A673 (cell line): ENCODE measurements around the gene PLA2G2E. TPM values are rescaled to one million over a fixed set of nuclear protein-coding genes. Genes with fewer than 3 reads are reported as not detected.

Source experiments
- Bru-seq: library from RNA; stranded (reverse); fragments of 400-500 nt; gene quantifications from one replicate; lab custom pipeline; 2021; lab: Mats Ljungman, UMichigan
- BruChase-seq, 2 experiments: library from RNA; stranded (reverse); fragments of 400-500 nt; gene quantifications; one replicate each; lab custom pipeline; 2021; lab: Mats Ljungman, UMichigan
- BruUV-seq: library from RNA; stranded (reverse); fragments of 400-500 nt; replicated peaks from 2 replicates; lab custom pipeline; 2021; lab: Mats Ljungman, UMichigan
- CTCF ChIA-PET: fragments of 300-600 bp; sonication (Branson Sonifier 250); formaldehyde crosslinking; loops from one replicate; lab custom pipeline; 2022; ENCODE audit warnings: antibody characterized with exemption; lab: Charles Lee
- POLR2A ChIA-PET: fragments of 300-600 bp; sonication (Branson Sonifier 250); formaldehyde crosslinking; loops from one replicate; lab custom pipeline; 2022; ENCODE audit warnings: antibody characterized with exemption; ENCODE audit not compliant: low non-redundant PET; lab: Charles Lee
- DNase-seq: peaks from one replicate; pipeline ENCODE4 v3.0.0-alpha.2; 2015; ENCODE audit warnings: low spot score
- H3K27ac ChIP-seq: fragments of 200-600 bp; sonication (generic); 2 replicates; pipeline ENCODE4 v1.5.1; 2016; ENCODE audit warnings: mixed run types, low read depth, mild to moderate bottlenecking, mixed read lengths, antibody characterized with exemption, low read length; ENCODE audit not compliant: poor library complexity, severe bottlenecking
- H3K27me3 ChIP-seq: fragments of 200-600 bp; sonication (generic); replicated peaks from 2 replicates; pipeline ENCODE4 v1.6.1; 2017; ENCODE audit warnings: mixed run types, low read depth, mild to moderate bottlenecking, mixed read lengths, antibody characterized with exemption, low read length; ENCODE audit not compliant: insufficient read depth, poor library complexity
- H3K36me3 ChIP-seq: fragments of 200-600 bp; sonication (generic); 2 replicates; pipeline ENCODE4 v1.6.1; 2016; ENCODE audit warnings: mixed run types, mild to moderate bottlenecking, mixed read lengths, antibody characterized with exemption, low read length; ENCODE audit not compliant: insufficient read depth, poor library complexity, severe bottlenecking
- H3K4me1 ChIP-seq: fragments of 200-600 bp; sonication (generic); 2 replicates; pipeline ENCODE4 v1.6.1; 2017; ENCODE audit warnings: mixed run types, mild to moderate bottlenecking, mixed read lengths, antibody characterized with exemption, low read length; ENCODE audit not compliant: insufficient read depth, poor library complexity, severe bottlenecking
- H3K4me3 ChIP-seq: fragments of 200-600 bp; sonication (generic); 2 replicates; pipeline ENCODE4 v1.5.1; 2016; ENCODE audit warnings: low read depth, mixed run types, mild to moderate bottlenecking, mixed read lengths, low read length; ENCODE audit not compliant: poor library complexity, severe bottlenecking
- H3K9me3 ChIP-seq: fragments of 200-600 bp; sonication (generic); 2 replicates; pipeline ENCODE4 v1.6.1; 2016; ENCODE audit warnings: mixed run types, low read depth, mild to moderate bottlenecking, mixed read lengths, antibody characterized with exemption, low read length; ENCODE audit not compliant: poor library complexity, severe bottlenecking
- CTCF ChIP-seq: fragments of 300-800, 200-600 bp; sonication (generic); conservative IDR thresholded peaks from 2 replicates; pipeline ENCODE4 v1.5.1; 2017; ENCODE audit warnings: low read depth, mild to moderate bottlenecking, antibody characterized with exemption, low read length, moderate library complexity, mixed read lengths
- EZH2 ChIP-seq: fragments of 200-600 bp; sonication (generic); IDR thresholded peaks from 2 replicates; pipeline ENCODE4 v1.6.1; 2017; ENCODE audit warnings: borderline replicate concordance, low read depth, mild to moderate bottlenecking, mixed read lengths, antibody characterized with exemption, low read length; ENCODE audit not compliant: poor library complexity, severe bottlenecking
- intact Hi-C: fragments of 100-400 bp; cut with micrococcal nuclease; formaldehyde crosslinking; loops from one replicate; pipeline ENCODE4 v1.10.0; 2022; ENCODE audit not compliant: unreplicated experiment
- long read RNA-seq: library from polyadenylated mRNA; stranded (forward); transcript quantifications from one replicate; pipeline ENCODE4 v2.0.0, GENCODE V29; 2022
- total RNA-seq: library from RNA; stranded (reverse); gene quantifications from 2 replicates; pipeline ENCODE4 v1.2.3, GENCODE V29; 2021

PLA2G2E gene
- total RNA-seq (not detected in 2 replicates), Bru-seq, nascent RNA (not detected), BruChase-seq, experiment 1, labeled RNA remaining after a 2-hour chase (not detected), BruChase-seq, experiment 2, labeled RNA remaining after a 6-hour chase (not detected)
- long read RNA-seq, result 0 reads

- no TSS peak for BruUV-seq
- no peaks in the 10 kb centered on the region for H3K4me1 ChIP-seq
- H3K36me3 ChIP-seq, result no peaks in the 10 kb centered on the region
- intact Hi-C loops, result no loop called here
- ChIA-PET POLR2A (no interaction called here), CTCF (no interaction called here)
- no peak within 1 kb of the TSS for H3K4me3 ChIP-seq
- no peak for TF ChIP-seq EZH2
- TF ChIP-seq CTCF, result no peak
- H3K27me3 ChIP-seq, result no peaks in the 10 kb centered on the region
- DNase-seq, result no peak
- no peaks in the 10 kb centered on the region for H3K9me3 ChIP-seq
- no peak within 1 kb of the TSS for H3K27ac ChIP-seq
Observed at GRCh38 chr1:19923137-19923952, at the start of gene PLA2G2E. TSS of gene PLA2G2E (minus strand) at chr1:19923617. CDS start at chr1:19923559, 58 bp downstream.

GRCh38 chr1:19971664-19972063, 48.2 kb upstream of the PLA2G2E start:
- H3K9me3 ChIP-seq, result no peaks in the 10 kb centered on the region
- no peak for DNase-seq
- H3K27me3 ChIP-seq, result no peaks in the 10 kb centered on the region
- TF ChIP-seq EZH2 (no peak), CTCF (no peak)
- no TSS peak for BruUV-seq
- no peak overlapping the region for H3K27ac ChIP-seq
- intact Hi-C loops, result loop anchor here (5.0 to 10.0 kb wide), 2 partner anchors 183 to 226 kb away; no protein-coding TSS in a partner anchor
- peaks cover 4% of the 10 kb centered on the region for H3K4me1 ChIP-seq
- CTCF ChIA-PET, result no interaction called here
- POLR2A ChIA-PET, result no interaction called here
- H3K4me3 ChIP-seq, result no peak overlapping the region
- no peaks in the 10 kb centered on the region for H3K36me3 ChIP-seq

GRCh38 chr1:19969898-19970660, 46.7 kb upstream of the PLA2G2E start:
- intact Hi-C loops, result loop anchor here (5.0 to 10.0 kb wide), 2 partner anchors 185 to 227 kb away; no protein-coding TSS in a partner anchor
- CTCF ChIA-PET, result no interaction called here
- POLR2A ChIA-PET, result no interaction called here

More at GRCh38 chr1:19969898-19970660, 46.7 kb upstream of the PLA2G2E start:
- TF ChIP-seq EZH2 (no peak), CTCF (no peak)
- Histone ChIP-seq H3K9me3 (no peaks in the 10 kb centered on the region), H3K27me3 (peaks cover 6% of the 10 kb centered on the region), H3K4me1 (peaks cover 4% of the 10 kb centered on the region), H3K36me3 (no peaks in the 10 kb centered on the region), H3K27ac (no peak overlapping the region), H3K4me3 (no peak overlapping the region)
- peak; percentile 15 for DNase-seq
- BruUV-seq, result no TSS peak
